Measurements from ENCODE around the gene SFSWAP.
"Not testable (repeated sequence)": the region's sequence is repeated elsewhere in the genome, so short reads cannot be mapped to it uniquely, and the experiment has no call there.

Gene SFSWAP

DNA sequence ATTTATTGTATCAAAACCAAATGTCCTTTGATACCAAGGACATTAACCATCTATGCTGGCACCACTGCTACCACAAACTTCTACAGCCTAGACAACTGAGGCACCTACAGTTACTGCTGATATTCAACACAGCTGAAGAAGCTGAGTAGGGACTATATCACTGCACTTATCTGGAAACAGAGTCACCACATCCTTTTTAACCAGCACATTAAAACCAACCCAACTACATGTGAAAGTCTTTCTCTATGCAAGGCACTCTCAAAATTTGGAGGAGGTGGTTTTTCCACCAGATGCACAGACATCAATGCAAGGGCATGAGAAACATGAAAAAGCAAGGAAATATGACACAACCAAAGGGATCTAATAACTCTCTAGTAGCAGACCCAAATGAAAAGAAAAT, 7.7 kb upstream of the SFSWAP start:
- no peak for DNase-seq

DNA sequence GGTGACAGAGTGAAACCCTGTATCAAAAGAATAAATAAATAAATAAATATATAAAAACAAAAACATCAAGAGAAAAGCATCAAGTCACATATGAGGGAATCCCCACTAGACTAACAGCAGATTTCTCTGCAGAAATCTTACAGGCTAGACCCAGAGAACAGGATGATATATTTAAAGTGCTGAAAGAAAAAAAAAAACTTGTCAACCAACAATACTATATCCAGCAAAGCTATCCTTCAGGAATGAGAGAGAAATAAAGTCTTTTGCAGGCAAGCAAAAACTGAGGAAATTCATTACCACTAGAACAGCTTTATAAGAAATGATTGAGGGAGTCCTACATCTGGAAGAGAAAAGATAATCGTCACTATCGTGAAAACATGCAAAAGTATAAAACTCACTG, 6.4 kb upstream of the SFSWAP start:
- no peak for DNase-seq

DNA sequence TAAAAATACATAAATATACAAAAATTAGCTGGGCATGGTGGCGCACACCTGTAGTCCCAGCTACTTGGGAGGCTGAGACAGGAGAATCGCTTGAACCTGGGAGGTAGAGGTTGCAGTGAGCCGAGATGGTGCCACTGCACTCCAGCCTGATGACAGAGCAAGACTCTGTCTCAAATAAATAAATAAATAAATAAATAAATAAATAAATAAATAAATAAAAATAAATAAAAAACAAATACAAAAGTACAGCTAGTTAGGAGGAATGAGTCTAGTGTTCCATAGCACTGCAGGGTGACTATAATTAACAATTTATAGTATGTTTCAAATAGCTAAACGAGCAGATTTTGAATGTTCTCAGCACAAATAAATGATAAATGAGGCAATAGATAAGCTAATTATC, 4.2 kb upstream of the SFSWAP start:
- not testable (repeated sequence) for DNase-seq

DNA sequence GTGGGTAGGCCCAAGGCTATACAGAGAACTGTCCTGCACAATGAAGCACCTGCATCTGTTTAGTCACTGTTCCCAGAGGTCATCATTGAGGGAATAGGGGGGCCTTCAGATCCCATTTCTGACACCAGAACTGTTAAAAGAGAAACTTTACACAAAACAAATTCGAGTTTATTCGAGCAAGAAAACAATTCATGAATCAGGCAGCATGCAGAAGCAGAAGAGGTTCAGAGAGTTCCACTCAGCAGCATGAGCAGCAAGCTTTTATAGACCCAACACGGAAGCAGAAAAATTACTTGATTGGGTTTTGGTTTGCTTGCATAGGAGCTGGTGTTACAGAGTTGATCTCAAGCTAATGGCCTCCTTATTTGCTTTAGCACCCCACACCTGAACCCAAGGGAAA, 1.7 kb upstream of the SFSWAP start:
- DNase-seq, result no peak

DNA sequence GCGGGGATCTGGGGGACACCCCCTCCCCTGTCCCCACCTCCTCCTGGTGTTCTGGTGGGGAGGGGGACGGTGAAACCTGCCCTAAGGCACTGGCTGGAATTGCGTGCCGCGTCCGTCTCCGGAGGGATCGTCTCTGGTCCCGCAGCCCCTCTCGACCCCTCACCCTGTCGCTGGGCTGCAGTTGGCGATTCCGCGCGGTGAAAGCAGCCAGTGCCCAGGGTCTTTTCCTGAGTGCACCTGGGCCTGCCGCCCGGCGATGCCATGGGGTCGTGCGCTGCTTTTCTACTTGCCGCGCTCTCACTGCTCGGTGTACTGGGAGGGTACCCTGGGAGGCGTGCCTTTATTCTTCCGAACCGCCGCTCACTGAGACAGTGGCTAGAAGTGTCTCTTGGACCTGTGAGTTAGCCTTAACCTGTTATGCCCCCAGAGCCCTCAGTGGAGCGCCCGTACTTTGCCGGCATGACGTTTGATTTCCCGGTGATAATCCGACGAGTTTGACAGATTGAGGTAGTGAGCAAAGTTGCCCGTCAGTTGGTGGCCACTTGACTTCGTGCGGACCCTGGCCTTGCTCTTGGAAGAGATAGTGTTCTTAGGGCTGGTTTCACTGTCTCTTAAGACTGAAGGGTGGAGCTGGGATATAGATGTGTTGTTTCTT, 788 bp downstream of the SFSWAP start:
- no peak for DNase-seq

DNA sequence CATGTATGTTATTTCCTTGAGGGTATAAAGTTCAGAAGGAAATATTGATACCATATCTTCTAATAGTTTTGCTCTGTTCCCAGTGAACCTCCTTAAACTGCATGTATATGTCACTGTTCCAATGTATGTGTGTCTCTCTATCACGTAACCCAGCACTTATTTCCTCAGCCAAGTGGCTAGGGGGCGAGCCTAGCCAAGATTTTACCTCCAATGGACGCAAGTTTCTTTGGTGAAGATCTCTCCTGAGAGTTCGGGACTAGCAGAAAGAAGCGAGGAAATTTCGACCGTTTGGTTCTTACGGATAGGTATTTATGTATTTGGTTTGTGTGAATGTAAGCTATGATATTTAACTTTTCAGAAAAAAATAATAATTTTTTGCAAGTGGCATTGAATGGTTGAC, 2.5 kb downstream of the SFSWAP start:
- no peak for DNase-seq

DNA sequence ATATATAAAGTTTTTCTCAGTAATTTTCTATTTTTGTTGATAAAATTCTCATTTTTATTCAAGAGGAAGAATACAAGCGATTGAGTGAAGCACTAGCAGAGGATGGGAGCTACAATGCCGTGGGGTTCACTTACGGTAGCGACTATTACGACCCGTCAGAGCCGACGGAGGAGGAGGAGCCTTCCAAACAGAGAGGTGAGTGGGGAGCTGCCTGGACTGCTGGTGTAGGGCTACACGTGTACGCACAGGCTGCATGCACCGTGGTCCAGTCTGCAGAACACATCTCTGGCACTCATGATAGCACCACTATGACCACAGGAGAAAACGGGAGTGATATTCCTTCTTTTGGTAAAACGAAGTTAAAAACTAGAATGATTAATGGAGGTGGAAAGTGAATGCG, 3.9 kb downstream of the SFSWAP start:
- no peak for DNase-seq

DNA sequence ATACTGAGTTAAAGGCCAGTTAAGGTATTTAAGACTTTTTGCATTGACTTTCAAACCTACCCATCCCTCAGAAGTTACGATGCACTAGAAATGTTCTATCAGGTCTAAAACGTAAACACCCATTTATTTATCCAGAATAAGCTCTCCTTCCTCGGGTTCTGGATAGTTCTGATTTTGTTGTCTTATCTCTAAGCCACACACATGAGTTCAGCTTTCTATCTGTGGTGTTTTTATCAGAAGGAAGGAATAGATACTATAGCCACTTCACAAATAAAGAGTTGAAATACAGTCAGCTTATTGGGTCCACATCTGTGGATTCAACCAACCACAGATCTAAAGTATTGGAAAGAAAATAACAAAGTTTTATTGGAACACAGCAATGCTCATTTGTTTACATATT, 5.4 kb downstream of the SFSWAP start:
- no peak for DNase-seq

DNA sequence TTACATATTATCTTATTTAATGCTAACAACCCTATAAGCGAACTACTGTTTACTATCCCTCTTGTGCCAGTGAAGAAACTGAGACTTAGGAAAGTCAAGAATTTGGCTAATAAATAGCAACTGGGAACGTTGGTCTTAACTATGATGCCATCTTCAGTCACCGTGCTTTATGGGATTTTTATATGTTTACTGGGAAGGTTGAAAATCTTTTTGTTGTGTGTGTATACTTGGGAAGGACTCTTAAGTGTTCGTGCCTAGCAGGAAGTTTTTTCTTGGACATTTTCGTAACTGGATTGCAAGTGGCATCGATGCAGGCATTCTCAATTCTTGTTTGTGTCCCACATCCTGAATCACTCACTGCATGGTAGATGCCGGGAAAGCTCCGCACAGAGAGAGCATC, 9.4 kb downstream of the SFSWAP start:
- no peak for DNase-seq

DNA sequence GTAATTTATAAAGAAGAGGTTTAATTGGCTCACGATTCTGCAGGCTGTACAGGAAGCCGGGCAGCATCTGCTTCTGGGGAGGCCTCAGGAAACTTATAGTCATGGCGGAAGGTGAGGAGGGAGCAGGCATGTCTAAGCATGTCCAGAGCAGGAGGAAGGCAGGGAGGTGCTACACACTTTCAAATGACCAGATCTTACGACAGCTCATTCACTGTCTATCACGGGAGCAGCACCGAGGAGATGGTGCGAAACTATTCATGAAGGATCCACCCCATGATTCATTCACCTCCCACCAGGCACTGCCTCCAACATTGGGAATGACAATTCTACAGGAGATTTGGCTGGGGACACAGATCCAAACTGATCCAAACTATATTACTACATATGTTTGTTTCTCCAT, 10.0 kb downstream of the SFSWAP start:
- no peak for DNase-seq

DNA sequence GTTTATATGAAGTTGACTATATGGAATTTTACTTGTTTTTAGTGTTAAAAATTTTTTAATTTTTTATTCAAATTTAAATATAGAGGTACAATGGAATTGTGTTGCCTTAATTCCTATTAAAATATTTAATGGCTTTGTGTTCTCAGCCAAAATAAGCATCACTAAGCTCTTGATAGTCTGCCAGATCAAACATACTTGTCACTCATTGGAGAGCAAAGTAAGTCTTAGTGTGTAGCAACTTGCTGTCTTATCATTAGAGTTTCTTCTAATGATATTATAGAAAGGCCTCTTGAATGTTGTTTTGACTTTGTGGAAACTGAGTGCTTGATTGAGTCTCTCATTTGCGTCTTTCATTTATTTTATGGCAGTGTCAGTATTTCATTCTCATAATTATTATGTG, 10.7 kb downstream of the SFSWAP start:
- DNase-seq, result no peak

DNA sequence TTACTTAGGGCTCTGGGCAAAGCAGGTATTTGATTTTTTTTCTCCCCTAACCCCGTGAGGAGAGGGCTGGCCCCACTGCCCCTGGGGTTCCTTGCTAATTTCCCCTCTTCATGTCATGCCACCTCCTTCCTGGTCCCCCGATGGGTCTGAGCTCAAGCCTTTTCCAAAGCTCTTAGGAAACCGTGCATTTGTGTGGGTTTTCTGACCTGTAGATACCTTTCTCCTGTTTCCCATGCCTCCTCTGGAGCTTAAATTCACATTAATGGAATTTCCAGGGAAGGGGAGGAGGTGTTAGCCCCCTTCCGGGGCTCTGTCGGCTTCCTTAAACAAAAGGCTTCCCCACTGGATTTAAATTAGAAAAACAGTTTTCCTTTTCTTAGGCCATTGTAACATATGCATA, 12.6 kb downstream of the SFSWAP start:
- DNase-seq, result no peak

DNA sequence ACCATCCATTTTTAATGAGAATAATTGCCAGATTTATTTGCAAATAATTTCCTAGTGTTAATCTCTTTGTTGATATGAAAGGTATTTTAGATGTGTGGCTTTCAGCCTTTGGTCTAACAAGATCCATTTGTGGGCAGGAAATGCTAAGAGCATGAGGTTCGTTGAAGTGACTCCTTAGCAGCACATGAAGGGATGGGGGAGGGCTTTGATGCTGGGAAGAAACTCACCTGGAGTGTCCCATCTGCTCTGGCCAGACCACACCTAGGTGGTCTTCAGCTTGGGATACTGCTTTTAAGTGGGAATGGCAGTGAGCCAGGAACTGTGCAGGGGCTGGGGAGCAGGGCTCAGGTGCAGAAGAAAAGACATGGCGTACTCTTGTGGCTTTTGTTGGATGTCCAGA, 13.6 kb downstream of the SFSWAP start:
- DNase-seq, result no peak

DNA sequence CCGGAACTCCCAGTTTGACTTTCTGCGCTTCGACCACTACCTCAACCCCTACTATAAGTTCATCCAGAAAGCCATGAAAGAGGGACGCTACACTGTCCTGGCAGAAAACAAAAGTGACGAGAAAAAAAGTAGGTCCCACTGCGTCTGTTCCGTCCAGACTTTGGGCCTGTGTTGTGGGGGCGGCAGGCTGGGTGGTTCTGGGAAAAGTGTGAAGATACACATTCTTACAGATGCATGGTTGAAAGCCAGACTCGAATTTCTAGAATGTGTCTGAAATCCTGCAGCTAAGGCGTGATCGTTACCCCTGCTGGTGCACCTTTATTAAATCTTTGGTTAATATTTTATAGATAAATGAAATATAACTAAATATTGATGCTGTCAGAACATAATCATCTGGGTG, 14.6 kb downstream of the SFSWAP start:
- DNase-seq, result no peak

DNA sequence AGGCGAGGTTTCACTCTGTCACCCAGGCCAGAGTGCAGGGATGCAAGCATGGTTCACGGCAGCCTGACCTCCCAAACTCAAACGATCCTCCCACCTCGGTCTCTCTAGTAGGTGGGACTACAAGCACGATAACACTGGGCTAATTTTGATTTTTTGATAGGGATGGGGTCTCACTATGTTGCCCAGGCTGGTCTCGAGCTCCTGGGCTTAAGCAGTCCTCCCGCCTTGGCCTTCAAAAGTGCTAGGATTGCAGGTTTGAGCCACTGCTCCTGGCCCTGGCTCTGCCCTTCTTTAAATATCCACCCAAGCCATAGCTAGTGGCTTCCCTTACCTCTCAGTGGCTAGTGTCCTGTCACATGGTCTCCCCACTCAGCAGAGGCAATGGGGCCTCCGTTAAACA, 17.8 kb downstream of the SFSWAP start:
- DNase-seq, result no peak

DNA sequence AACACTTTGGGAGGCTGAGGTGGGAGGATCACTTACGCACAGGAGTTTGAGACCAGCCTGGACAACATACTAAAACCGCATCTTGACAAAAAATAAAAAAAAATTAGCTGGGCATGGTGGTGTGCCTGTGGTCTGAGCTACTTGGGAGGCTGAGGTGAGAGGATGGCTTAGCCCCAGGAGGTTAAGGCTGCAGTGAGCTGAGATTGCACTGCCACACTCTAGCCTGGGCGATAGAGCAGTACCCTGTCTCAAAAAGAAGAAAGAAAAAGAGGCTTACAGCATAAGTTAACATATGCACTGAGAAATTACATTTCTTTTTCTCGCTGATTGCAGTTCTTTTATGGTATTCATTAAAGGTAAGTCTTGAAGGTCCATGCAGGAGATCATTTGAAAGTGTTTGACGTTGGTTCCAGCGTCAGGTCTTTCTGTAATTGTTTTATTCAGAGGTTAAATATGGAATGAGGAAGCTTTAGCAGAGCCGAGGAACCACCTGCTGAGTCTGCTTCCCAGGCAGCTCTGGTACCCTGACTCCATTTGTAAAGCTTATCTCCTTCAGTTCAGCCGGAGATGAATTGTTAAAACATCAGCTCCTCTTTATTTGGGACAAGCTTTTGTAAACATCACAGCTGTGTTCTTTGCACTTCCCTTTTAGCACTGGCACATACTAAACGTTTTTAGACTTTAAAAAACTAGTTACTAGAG, 18.5 kb downstream of the SFSWAP start:
- DNase-seq, result no peak

DNA sequence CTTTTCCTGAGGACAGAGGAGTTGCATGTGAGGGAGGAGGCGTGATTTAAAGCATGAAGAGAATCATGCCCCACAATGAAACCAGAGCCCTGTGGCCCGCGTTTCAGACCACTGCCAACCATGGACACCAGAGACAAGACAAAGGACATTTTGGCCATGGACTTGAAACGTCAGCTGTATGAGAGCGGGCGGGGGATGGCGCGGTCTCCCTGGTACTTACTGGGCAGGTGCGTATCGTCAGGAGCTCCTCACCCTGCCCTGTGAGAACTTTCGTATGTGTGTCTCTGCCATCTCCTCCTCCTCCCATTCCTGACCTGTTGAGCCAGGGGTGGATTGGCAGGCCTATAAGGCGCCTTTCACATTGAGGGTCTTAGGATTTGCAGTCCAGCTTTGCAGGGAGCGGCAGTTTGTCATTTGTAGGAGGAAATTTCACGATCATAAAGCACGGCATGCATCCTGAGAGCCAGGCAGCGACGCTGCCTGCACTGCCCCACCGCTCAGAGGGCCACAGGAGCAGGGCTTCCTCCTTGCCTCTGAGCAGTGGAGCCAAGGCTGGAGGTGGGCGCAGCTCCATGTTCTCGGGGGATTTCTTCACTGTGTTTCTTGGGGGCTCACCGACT, 22.2 kb downstream of the SFSWAP start:
- DNase-seq, result no peak

DNA sequence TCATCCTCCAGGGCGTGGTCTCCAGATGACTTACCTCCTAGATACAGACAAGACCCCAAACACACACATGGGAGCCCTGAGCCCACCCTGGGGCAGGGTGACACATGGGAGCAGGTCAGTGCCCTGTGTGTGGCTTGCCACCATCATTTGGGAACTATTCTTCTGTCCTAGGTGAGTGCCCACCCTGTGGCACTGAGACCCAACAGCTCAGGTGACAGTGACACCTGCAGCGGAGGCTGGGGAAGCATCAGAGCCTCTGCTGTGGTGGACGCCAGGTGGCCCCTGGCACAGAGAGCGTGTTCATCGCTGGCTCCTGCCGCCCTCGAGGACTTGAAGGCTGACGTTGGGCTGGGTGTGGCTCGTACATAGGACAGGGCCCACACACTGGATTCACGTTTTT, 23.0 kb downstream of the SFSWAP start:
- no peak for DNase-seq

DNA sequence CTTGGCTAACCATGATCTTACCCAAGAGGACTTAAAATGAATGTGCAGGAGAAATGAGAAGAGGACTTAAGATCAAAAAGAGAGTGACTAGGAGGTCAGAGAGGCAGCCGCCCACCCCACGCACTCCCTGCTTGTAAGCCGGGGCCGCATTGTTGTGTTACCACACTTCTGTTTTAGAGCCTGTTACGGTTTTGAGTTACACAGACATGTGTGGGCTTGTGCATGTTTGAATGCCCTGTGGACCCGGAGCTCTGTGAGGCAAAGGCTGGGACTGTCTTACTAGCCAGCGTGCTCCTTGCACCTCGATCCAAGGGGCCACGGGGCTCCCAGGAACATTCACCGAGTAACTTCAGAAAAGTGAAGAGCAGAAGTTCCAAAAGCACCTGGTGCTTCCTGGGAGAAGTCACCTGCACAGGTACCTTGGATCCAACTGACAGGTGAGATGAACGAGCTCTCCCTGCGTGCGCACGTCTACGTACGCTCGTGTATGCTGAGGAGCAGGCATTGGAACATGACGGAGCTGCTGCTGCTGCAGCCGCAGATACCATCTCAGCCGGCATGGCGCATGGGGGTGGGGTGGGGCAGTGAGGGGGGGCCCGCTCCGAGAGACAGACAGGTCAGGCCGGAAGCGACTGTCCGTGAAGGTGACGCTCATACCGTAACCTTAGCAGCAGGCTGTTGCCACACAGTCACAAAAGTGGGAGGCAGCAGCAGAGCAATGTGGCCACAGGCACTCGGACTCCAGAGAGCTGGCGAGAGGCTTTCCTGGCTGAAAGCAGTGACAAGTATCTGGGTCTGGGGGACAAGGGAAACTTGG, 23.7 kb downstream of the SFSWAP start:
- DNase-seq, result no peak

DNA sequence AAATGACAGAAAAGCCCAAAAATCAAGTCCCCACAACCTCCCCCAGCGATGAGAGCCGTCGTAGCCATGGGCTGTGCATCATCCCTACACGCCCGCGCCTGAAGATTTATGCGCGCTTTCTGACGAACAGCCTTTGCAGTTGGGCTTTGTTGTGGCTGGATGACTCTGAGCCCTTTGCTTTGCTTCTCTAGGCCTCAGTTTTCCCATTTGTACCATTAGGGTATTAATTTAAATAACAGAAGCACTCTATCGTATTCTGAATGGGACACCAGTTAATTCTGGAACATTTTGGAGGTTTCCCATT, 24.2 kb downstream of the SFSWAP start:
- DNase-seq, result no peak

DNA sequence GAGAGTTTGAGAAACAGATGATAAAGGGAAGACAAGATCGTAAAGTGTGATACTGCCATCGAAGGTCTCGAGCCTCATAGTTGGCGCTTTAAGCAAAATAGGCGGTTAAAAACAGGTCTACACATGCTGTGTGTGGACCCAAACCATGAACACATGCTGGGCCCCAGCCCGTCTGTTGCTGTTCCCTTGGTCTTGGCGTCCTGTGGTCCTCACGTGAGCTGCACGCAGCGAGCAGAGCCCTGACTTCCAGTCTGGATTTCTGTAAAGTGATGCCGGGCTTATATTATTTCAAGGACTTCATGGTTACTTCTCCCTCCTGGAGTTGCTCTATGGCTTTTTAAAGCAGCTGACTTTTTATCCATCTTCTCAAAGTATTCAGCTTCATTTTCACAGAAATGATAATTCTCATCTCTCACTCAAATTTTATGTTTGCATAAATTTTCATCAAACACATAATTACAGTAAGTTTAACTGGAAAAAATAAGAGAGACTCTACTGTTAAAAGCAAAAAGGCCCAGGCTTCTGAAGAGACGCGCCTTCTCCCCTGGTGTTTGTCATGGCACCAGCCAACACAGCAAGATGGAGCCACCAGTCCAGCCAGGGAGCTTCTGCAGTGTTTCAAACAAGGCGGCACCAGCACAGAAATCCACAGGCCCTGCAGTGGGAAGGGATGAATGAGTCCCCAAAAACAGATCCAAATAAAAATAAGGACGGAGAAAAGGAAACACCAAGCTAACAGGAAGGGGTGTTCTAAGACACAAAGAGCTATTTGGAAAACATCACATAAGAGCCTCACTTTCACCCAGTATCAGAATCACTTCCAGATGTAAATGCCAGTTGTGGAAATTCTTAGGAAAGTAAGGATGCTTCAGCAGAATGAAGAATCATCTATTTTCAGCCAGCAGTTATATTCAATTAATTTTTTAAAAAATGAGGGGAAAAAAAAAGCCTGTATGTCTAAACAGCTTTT, 24.9 kb downstream of the SFSWAP start:
- no peak for DNase-seq

DNA sequence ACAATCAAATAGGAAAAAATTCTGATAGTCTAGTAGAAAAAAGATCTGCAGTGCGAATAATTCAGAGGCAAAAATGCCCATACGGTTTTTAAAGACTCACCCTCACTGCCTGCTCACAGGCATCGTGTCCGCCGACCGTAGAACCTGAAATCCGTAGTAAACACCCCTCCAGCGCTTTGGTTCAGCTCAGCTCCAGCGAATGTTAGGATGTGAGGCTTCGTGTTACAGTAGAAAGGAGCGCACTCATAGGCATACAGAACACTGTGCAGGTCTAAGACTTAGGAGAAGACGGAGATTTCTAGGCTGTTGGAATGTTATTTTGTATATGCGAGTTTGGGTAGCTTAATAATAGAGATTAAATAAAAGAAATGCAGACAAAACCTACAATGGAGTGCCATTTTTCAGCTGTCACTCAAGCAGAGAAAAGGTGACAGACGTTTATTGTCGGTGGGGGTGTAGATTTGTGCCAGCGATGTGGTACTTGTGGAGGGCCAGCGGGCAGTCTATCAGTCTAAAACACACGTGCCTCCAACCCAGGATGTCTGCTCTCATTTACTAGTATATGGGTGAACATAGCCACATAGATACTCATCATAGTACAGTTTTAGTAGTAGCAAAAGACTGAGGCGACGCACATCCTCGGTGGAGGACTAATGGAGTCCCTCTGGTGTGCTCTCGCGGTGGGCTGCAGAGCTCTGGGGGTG, 25.7 kb downstream of the SFSWAP start:
- DNase-seq, result no peak

Data from activated CD4-positive, CD25-positive, alpha-beta regulatory T cell (primary cell).